NCI-H2196 treated with DMSO at 0.1 percent for 48 hours (cell line): ENCODE measurements around the gene SMARCA5.
"Not testable (repeated sequence)": the region's sequence is repeated elsewhere in the genome, so short reads cannot be mapped to it uniquely, and the experiment has no call there.

ENCODE experiments used
- DNase-seq: peaks from one replicate; lab custom pipeline; 2025; ENCODE audit not compliant: unreplicated experiment; lab: John Stamatoyannopoulos, UW

Gene SMARCA5, protein sequence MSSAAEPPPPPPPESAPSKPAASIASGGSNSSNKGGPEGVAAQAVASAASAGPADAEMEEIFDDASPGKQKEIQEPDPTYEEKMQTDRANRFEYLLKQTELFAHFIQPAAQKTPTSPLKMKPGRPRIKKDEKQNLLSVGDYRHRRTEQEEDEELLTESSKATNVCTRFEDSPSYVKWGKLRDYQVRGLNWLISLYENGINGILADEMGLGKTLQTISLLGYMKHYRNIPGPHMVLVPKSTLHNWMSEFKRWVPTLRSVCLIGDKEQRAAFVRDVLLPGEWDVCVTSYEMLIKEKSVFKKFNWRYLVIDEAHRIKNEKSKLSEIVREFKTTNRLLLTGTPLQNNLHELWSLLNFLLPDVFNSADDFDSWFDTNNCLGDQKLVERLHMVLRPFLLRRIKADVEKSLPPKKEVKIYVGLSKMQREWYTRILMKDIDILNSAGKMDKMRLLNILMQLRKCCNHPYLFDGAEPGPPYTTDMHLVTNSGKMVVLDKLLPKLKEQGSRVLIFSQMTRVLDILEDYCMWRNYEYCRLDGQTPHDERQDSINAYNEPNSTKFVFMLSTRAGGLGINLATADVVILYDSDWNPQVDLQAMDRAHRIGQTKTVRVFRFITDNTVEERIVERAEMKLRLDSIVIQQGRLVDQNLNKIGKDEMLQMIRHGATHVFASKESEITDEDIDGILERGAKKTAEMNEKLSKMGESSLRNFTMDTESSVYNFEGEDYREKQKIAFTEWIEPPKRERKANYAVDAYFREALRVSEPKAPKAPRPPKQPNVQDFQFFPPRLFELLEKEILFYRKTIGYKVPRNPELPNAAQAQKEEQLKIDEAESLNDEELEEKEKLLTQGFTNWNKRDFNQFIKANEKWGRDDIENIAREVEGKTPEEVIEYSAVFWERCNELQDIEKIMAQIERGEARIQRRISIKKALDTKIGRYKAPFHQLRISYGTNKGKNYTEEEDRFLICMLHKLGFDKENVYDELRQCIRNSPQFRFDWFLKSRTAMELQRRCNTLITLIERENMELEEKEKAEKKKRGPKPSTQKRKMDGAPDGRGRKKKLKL

DNA sequence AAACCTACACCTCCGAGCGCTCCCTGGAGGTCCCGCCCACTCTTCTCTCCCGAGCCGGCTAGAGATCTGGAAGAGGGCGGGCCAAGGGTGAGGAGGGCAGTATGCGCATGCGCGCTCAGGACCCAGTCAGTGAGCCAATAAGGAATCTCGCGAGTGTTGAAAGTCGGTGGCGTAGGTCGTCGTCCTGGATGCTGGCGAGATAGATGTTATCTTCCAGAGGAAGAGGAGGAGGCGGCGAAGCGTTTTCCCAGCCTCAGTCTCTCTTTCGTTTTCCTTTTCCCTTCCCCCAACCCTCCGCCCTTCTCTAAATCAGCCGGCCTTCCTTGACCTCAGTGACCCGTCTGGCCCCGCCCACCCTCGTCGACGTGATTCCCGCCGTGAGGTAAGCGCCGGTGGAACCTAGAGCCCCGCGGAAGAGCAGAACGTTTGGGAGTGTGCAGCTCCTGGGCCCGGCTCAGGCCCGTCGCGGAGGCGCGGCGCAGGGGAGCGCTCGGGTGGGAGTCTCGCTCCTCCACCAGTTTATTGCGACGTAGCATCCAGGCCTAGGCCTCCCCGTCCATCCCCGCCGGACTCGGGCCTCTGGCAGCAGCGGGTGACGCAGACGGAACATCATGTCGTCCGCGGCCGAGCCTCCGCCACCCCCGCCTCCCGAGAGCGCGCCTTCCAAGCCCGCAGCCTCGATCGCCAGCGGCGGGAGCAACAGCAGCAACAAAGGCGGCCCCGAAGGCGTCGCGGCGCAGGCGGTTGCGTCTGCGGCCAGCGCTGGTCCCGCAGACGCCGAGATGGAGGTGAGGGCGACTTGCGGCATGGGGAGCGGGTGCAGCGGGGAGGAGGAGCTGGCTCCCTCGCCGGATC is at the start of gene SMARCA5:
SMARCA5 (plus strand) TSS at position 389 of the 855 bp plus-strand sequence; CDS start at position 612, 223 bp downstream.
- DNase-seq: peak; percentile 87

DNA sequence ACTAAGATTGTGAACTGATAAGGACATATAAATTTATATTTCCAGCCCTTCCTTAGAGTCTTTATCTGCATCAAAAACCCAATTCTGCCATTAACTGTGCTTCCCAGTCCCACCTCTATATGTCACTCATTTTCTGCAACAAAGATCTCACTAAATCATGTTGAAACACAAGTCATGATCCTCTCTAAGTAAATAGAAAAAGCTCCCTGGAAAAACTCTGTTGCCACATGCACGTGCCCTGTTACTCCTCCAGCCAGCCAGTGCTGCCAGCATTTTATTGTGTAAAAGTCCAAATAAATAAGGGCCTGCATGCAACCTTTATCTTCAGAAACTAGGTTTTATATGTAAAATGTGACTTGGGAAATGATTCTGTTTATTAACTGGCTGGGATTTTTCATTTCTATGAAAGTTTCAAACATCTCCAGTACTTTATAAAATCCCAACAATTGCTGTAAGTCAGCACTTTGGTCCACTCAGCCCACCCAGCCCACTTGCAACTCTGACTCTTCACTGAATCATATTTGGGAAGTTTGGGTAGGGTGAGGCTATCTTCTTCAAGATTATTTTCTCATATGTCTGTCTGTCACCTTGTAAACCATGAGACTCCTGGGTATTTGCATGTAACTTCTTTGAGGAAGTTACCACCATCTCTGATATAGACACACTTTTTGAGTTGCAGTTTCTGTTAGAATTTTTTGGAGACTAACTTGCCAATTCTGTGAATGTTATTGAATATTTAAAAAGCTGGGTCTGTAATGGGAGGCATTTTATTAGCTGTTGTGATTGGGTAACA is 40.0 kb upstream of the SMARCA5 start:
- DNase-seq: no peak

DNA sequence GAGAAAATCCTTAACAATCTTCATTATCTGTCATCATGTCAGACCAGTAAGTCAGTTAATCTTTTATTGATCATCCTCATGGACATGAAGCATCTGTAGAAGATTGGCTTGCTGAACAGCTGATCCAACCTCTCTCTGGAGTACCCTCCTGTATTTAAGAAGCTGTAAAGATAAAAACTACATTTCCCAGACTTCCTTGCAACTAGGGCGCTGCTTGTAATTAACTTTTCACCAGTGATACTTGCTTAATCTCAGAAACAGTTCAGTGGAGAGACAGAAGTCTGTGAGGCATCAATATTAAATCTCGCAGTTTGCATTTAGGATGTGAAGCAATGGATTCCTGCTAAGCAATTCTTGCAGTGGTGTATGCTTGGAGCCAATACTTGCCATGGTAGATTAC is 36.0 kb upstream of the SMARCA5 start:
- DNase-seq: no peak

DNA sequence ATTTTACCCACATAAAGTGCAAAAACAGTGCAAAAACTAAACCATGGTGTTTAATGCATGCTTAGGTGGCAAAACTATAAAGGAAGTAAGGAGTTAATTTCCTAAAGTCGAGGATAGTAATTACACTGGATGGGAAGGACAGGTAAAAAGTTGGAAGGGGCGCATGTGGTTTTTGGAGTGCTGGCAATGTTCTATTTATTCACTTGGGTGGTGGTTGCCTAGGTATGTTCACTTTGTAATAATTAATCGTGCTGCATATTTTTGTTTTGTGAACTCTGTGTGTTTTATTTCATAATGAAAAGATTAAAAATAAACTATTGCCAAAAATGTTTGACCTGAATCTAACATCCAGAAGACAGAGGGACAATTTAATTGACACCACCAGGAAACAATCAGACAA is 32.1 kb upstream of the SMARCA5 start:
- DNase-seq: no peak

DNA sequence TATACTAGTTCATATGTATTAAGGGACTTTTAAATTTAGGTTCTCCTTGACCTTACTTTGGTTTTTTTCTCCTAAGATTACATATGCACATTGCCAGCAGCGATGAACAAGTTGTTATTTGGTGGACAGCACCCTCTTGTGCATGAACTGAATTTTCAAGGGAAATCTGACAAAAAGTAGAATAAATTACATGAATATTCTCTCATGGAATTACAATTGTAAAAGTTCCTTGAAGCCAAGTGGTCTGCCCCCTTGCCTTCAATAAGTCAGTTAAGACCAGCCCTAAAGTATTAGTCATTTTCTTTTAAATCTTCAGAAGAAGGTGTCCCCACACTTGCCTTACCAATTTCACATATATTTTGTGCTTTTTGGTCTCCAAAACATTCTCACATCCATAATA is 30.7 kb upstream of the SMARCA5 start:
- DNase-seq: no peak

DNA sequence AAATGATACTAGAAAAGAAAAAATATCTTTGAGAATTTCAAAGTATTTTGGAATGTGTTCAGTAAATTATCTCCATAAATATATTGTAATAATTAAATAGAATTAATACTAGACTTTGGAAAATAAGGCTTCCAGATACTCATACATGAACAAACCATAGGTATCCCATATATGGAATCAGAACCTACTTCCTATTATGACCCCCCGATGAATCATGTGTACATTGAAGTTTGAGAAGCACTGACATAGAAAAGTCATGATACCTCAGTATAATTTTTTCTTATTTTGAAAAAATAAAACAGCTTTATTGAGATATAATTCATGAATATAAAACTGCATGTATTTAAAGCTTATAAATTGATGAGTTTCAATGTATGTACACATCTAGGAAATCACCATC is 27.2 kb upstream of the SMARCA5 start:
- no peak for DNase-seq

DNA sequence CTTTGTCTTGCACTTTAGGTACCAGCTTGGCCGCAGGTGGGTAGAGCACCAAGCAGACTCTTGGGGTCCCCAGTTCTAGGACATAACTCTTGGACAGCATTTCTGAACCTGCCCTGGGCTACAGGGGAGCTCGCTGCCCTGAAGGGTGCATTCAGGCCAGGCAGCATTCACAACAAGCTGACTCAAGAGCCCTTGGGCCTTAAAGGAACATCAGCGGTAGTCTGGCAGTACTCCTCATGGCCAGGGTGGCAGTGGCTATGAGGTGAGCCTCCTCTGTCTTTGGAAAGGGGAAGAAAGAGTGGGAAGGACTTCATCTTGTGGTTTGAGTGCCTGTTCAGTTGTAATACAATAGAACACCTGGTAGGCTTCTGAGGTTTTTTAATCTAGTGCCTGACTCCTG is 24.8 kb upstream of the SMARCA5 start:
- no peak for DNase-seq

DNA sequence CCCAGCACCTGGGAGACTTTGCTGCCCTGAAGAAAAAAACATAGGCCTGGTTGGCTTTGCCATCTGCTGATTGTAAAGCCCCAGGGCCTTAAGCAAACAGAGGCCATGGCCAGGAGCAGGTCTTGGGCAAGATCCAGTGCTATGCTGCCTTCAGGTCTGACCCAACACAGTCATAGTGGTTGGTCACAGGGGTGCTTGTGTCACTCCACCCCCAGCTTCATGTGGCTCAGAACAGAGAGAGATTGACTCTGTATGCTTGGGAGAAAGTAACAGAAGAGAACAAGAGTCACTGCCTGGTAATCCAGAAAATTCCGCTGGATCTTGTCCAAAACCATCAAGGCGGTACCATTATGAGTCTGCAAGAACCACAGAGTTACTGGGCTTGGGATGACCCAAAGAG is 24.4 kb upstream of the SMARCA5 start:
- no peak for DNase-seq

DNA sequence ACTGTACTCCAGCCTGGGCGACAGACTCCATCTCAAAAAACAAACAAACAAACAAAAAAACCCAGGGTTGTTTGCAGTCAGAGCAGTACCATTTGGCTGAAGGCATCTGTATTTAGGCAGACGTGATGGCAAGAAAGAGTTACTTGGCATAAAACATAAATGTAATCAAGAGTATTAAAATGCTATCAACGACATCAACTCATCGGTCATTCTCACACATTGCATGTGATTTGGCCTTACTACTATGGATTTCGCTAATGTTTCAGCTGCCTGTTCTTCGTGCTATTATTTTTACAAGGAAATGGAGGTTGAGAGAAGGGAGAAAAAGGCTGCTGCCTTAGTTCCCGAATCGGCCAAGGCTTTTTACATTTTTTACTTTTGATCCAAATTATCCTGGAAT is 15.5 kb upstream of the SMARCA5 start:
- DNase-seq: no peak

DNA sequence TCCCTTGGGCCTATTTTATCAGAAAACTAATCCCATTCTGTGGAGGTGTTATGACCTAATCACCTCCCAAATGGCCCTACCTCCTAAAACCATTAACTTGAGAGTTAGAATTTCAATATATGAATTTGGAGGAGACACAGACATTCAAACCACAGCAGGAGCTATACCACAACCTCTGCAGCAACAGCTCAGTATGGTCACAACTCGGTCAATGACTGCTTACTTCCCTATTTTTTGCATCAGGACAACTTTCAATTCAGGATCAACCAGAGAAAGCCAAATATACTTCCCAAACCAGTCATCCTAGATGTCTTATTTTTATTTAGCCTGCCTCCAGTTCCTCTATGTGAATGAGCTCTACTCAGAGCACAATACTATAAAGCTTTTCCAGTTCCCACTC is 11.3 kb upstream of the SMARCA5 start:
- no peak for DNase-seq

DNA sequence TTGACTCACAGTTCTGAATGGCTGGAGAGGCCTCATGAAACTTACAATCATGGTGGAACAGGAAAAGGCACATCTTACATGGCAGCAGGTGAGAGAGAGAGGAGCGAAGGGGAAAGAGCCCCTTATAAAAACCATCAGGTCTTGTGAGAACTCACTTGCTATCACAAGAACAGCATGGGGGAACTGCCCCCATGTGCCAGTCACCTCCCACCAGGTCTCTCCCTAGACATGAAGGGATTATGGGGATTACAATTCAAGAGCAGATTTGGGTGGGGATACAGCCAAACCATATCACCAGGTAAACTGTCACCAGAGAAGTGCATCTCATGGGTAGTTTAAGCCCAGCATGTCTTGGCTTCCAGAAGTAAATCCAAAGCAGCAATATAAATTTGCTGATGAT is 7.5 kb upstream of the SMARCA5 start:
- no peak for DNase-seq

DNA sequence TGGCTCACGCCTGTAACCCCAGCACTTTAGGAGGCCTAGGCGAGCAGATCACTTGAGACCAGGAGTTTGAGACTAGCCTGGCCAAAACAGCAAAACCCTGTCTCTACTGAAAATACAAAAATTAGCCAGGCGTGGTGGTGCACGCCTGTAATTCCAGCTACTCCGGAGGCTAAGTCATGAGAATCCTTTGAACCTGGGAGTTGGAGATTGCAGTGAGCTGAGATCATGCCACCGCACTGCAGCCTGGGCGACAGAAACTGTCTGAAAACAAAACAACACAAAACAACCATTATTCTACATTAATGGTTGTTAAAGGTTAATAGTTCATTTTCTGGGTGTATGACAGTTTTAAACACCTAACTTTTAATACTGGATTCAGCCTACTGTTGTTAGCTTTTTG is 1.6 kb upstream of the SMARCA5 start:
- no peak for DNase-seq

DNA sequence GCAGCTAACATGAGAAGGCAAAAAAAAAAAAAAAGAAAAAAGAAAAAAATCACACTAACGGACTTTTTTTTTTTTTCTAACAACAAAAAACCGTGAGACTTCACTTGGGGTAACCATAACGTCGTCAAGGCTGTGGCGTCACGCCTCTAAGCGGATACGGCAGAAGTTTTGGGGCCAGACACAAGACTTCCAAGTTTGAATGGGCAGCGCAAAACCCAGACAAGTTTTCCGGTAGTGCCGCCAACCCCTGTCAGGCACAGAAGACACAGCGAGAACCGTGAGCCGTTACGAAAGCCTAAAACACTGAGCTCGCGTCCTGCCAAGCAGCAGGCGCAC is 556 bp upstream of the SMARCA5 start:
- DNase-seq: peak; percentile 38

DNA sequence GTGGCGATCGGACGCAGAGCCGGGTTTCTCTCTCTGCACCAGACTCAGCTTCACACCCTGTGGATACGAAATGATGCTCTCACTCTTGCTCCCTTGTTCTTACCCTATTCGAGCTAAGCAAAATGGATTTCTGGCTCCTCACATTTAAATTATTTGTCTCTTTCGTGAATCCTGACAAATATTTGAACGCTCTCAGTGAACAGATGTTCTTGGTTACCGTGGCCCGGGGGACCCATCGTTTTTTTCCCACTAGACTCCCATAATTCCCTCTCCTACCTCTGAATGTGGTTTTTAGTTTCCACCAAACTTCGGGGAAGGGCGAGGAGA is 630 bp downstream of the SMARCA5 start:
- DNase-seq: no peak

DNA sequence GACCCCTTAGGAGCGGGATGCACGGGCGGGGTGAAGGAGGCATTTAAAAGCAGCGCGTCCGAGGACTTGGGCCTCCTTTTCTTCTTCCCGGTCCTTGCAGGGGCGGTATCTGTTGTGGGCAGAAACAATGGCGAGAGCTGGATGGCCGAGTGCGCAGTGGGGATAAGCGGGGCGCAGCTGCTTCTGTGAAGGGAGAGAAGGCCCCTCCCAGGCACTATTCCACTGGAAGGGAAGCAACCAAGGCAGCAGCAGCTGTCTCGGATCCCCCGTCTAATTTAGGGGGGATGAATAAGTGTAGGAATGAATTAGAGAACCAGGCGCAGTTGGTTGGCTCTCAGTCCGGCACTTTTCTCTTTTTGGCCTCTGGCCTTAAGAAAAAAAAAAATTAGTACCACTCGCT is 995 bp downstream of the SMARCA5 start:
- no peak for DNase-seq

DNA sequence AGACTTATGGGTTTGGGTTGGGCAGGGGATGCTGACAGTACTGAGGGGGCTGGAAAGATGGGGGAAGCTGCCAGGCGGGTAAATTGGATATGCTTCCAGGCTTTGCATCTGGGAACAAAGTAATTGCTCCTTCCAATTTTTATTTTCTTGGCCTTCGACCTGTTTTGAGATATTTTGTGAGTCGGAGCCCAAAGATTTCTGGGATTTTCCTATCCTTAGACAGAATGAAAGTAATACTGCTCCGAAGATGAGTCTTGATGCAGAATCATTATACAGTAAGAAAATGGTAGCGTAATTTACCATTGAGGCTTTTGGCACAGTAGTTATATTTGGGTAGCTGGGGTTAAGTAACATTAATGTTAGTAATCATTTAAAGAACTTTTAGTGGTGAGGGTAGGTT is 1.4 kb downstream of the SMARCA5 start:
- DNase-seq: no peak

DNA sequence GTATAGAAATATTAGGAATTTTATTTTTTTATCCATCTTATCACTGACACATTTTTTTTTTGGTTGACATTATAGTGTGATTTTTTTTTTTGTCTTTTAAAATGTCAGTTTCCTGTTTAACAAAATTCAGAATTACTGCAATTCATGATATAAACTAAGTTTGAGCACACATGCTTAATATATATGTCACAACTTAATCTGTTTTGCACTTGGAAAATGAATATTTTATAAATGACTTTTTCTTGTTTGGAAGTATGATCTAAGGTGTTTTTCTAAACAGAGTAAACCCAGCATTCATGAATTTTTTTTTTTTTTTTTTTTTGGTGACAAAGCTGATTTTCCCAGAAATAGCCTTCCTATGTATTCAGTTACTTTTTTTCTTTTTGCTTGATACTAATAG is 2.4 kb downstream of the SMARCA5 start:
- DNase-seq: no peak

DNA sequence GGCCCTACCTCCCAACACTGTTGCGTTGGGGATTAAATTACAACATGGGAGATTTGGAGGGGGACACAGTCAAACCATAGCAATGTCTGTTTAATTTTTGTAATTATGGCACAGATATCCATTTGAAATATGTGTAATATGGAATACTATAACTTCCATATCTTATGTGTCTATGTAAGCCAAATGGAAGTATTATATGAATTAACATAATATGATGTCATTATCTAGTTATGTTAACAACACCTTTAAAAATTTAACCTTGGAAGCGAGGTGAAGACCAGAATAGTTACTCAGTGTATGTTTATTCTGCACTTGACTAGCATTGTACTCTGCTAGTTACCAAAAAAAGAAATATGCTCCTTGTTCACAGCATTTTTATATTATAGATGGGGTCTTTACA is 4.3 kb downstream of the SMARCA5 start:
- no peak for DNase-seq

DNA sequence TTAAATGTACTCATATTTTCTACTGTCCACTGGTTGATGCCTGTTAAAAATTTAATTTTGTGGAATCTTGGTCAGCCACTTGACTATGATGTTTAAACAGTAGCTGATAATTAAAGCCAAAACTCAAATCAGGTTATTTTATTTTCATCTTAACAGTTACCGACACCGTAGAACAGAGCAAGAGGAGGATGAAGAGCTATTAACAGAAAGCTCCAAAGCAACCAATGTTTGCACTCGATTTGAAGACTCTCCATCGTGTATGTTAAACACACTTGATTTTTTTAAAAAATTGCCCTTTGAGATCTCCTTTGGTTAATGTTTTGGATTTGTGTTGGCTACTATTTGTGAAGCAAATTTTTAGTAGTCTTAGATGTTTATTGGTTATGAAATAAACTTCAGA is 10.7 kb downstream of the SMARCA5 start:
- no peak for DNase-seq

DNA sequence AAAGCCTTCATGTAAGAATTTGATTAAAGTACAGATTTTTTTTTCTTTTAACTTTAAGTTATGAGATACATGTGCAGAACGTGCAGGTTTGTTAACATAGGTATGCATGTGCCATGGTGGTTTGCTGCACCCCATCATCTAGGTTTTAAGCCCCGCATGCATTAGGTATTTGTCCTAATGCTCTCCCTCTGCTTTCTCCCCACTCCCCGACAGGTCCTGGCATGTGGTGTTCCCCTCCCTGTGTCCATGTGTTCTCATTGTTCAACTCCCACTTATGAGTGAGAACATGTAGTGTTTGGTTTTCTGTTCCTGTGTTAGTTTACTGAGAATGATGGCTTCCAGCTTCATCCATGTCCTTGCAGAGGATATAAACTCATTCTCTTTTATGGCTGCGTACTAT is 14.5 kb downstream of the SMARCA5 start:
- DNase-seq: not testable (repeated sequence)
